Stomach (tissue), 9 donors: Measurements from ENCODE around the gene ACSL3. TPM values are rescaled to one million over a fixed set of nuclear protein-coding genes. Genes with fewer than 3 reads are reported as not detected.

Experiments used
- DNase-seq, 2 donors: peaks; one replicate each; pipeline versions ENCODE4 v3.0.0 to v3.0.0-alpha.2; 2013 to 2019
- H3K27ac ChIP-seq, 5 donors: fragments of 200-600 bp in 4 of 5; sonication (generic) in 4 of 5; one replicate each; pipeline ENCODE4 v1.5.1; 2013 to 2019; ENCODE audit warnings: mild to moderate bottlenecking in 1 of 5, moderate library complexity in 1 of 5
- H3K27me3 ChIP-seq, 3 donors: fragments of 200-600 bp; sonication (generic); one replicate each; pipeline ENCODE4 v1.5.1; 2017 to 2019; ENCODE audit warnings: mixed run types in 1 of 3
- H3K36me3 ChIP-seq, 4 donors: fragments of 200-600 bp; sonication (generic); 1 replicate in 3 of 4; 2 replicates in 1 of 4; pipeline ENCODE4 v1.5.1; 2016 to 2019
- H3K4me1 ChIP-seq, 4 donors: fragments of 200-600 bp; sonication (generic); one replicate each; pipeline ENCODE4 v1.5.1; 2016 to 2019
- H3K4me3 ChIP-seq, 4 donors: fragments of 200-600 bp; sonication (generic) in 3 of 4; one replicate each; pipeline ENCODE4 v1.5.1; 2016 to 2019; ENCODE audit warnings: mild to moderate bottlenecking in 1 of 4
- H3K9me3 ChIP-seq, 4 donors: fragments of 200-600 bp; sonication (generic); one replicate each; pipeline ENCODE4 v1.5.1; 2016 to 2019
- CTCF ChIP-seq, 7 experiments: fragments of 450-650 bp in 4 of 7; fragments of 200-600 bp in 3 of 7; sonication (generic) in 3 of 7; IDR thresholded peaks; one replicate each; pipeline ENCODE4 v1.5.1; 2016 to 2019; ENCODE audit warnings: antibody characterized with exemption in 7 of 7, control low read depth in 2 of 7, mild to moderate bottlenecking in 1 of 7
- EP300 ChIP-seq: sonication (generic); formaldehyde crosslinking; IDR thresholded peaks from one replicate; pipeline ENCODE4 v1.6.1; 2017; ENCODE audit warnings: antibody characterized with exemption
- POLR2A ChIP-seq, 4 donors: fragments of 450-650 bp; IDR thresholded peaks; one replicate each; pipeline ENCODE4 v1.6.1; 2016; ENCODE audit warnings: antibody characterized with exemption in 4 of 4, control low read depth in 2 of 4, mild to moderate bottlenecking in 1 of 4, moderate library complexity in 1 of 4
- POLR2AphosphoS5 ChIP-seq, 3 donors: sonication (generic); formaldehyde crosslinking; IDR thresholded peaks; one replicate each; pipeline ENCODE4 v1.6.1; 2016; ENCODE audit warnings: antibody characterized with exemption in 3 of 3
- WGBS, 5 donors: extraction: QIAGEN DNeasy Blood & Tissue Kit in 3 of 5; methylation state at CpG; one replicate each; pipeline versions ENCODE4 v1.1.5 to v1.1.7; 2013 to 2018; 5-methylcytosine and 5-hydroxymethylcytosine counted together
- intact Hi-C: fragments of 100-400 bp; cut with DNase I; formaldehyde crosslinking; loops from one replicate; pipeline ENCODE4 v1.15.1; 2023; ENCODE audit warnings: low total_unique reads
- polyA plus RNA-seq, 3 donors: library from polyadenylated mRNA; stranded (reverse); fragments of 200-250 nt; gene quantifications; one replicate each; pipeline ENCODE4 v1.2.3, GENCODE V29; 2013
- total RNA-seq, 5 donors: library from RNA; depleted of rRNA; stranded (reverse); fragments of >200 nt; gene quantifications; one replicate each; pipeline versions ENCODE4 v1.1.0 to v1.2.3, GENCODE V29; 2014 to 2016
- donor health status: healthy with polysubstance abuse.
- donor health status: Bipolar disorder and iron deficiency.
- donor health status: healthy.

The ACSL3 gene
- total and polyA plus RNA-seq, 8 donors = 10.5 to 234 (median 52.9) TPM

GRCh38 chr2:222949690-222950323 lies 89.0 kb downstream of the ACSL3 start:
- H3K4me1 ChIP-seq = peaks cover 0 to 10% (median 6%) of the 10 kb centered on the region in 4 donors
- no peaks in the 10 kb centered on the region for H3K36me3 ChIP-seq
- no peaks in the 10 kb centered on the region for H3K9me3 ChIP-seq
- WGBS, 5 donors = 95 to 98% (median 96%) methylated on average over 3 of the region's 3 CpGs
- intact Hi-C loops = no loop called here
- no peak overlapping the region for H3K27ac ChIP-seq
- no peaks in the 10 kb centered on the region for H3K27me3 ChIP-seq
- DNase-seq = no peak
- H3K4me3 ChIP-seq = no peak overlapping the region
- TF ChIP-seq POLR2A (IDR thresholded peaks at IDR 0.05) (no peak), POLR2AphosphoS5 (IDR thresholded peaks at IDR 0.05) (no peak), CTCF (IDR thresholded peaks at IDR 0.05) (no peak), EP300 (no peak)

GRCh38 chr2:222950638-222951285 lies 89.9 kb downstream of the ACSL3 start:
- WGBS, 5 donors = 42 to 68% (median 47%) methylated on average over 13 of the region's 13 CpGs
- H3K4me3 ChIP-seq = no peak overlapping the region
- H3K9me3 ChIP-seq = no peaks in the 10 kb centered on the region
- TF ChIP-seq CTCF (IDR thresholded peaks at IDR 0.05) (no peak), POLR2A (IDR thresholded peaks at IDR 0.05) (no peak), EP300 (no peak), POLR2AphosphoS5 (IDR thresholded peaks at IDR 0.05) (peak in 1 of 3 donors; percentile 44)
- H3K36me3 ChIP-seq = no peaks in the 10 kb centered on the region
- DNase-seq = no peak
- H3K27ac ChIP-seq = no peak overlapping the region
- H3K4me1 ChIP-seq = peaks cover 0 to 10% (median 6%) of the 10 kb centered on the region in 4 donors
- H3K27me3 ChIP-seq = no peaks in the 10 kb centered on the region
- intact Hi-C loops = no loop called here

- no peaks in the 10 kb centered on the region for H3K27me3 ChIP-seq
- DNase-seq = peak; percentile 42 to 80
- TF ChIP-seq POLR2A (IDR thresholded peaks at IDR 0.05) = no peak
- no peak for TF ChIP-seq EP300
- TF ChIP-seq CTCF (IDR thresholded peaks at IDR 0.05) = no peak
- no peak for TF ChIP-seq POLR2AphosphoS5 (IDR thresholded peaks at IDR 0.05)
- intact Hi-C loops = no loop called here
- H3K4me1 ChIP-seq = peaks cover 0 to 10% (median 6%) of the 10 kb centered on the region in 4 donors
- H3K36me3 ChIP-seq = no peaks in the 10 kb centered on the region
- no peak overlapping the region for H3K27ac ChIP-seq
- no peaks in the 10 kb centered on the region for H3K9me3 ChIP-seq
- H3K4me3 ChIP-seq = no peak overlapping the region
These were observed 91.4 kb downstream of the ACSL3 start for GRCh38 chr2:222952204-222952603.

GRCh38 chr2:222955008-222955407 lies 94.2 kb downstream of the ACSL3 start:
- TF ChIP-seq POLR2A (IDR thresholded peaks at IDR 0.05) (no peak), POLR2AphosphoS5 (IDR thresholded peaks at IDR 0.05) (no peak), CTCF (IDR thresholded peaks at IDR 0.05) (no peak)
- 69 to 88% (median 77%) methylated on average over 1 of the region's 1 CpG for WGBS, 5 donors
- H3K9me3 ChIP-seq = no peaks in the 10 kb centered on the region

More at GRCh38 chr2:222955008-222955407, 94.2 kb downstream of the ACSL3 start:
- H3K4me1 ChIP-seq = peaks cover 0 to 10% (median 6%) of the 10 kb centered on the region in 4 donors
- no peaks in the 10 kb centered on the region for H3K27me3 ChIP-seq
- no peaks in the 10 kb centered on the region for H3K36me3 ChIP-seq
- no peak overlapping the region for H3K27ac ChIP-seq
- intact Hi-C loops = no loop called here
- DNase-seq = no peak
- no peak overlapping the region for H3K4me3 ChIP-seq
